Measurements from ENCODE around the gene CEP85. TPM values are rescaled to one million over a fixed set of nuclear protein-coding genes. Genes with fewer than 3 reads are reported as not detected.

Gene CEP85
- total RNA-seq, 6 experiments from 2014 or later: 4.9 to 8.6 (median 8.4) TPM

GRCh38 chr1:26213335-26213905 is 20.6 kb upstream of the CEP85 start:
- Mint-ChIP-seq H3K9me3 (no peaks in the 10 kb centered on the region), H3K27me3 (ENCODE audit: insufficient read depth) (peaks cover 23% of the 10 kb centered on the region), H3K27ac (no peak overlapping the region), H3K4me1 (ENCODE audit: low read depth) (no peaks in the 10 kb centered on the region), H3K36me3 (ENCODE audit: low read depth) (no peaks in the 10 kb centered on the region), H3K4me3 (no peak overlapping the region)
- DNase-seq: no peak
- TF ChIP-seq CTCF (IDR thresholded peaks at IDR 0.05): no peak

- Mint-ChIP-seq H3K27ac (no peak overlapping the region), H3K4me1 (ENCODE audit: low read depth) (no peaks in the 10 kb centered on the region), H3K9me3 (no peaks in the 10 kb centered on the region), H3K36me3 (ENCODE audit: low read depth) (no peaks in the 10 kb centered on the region), H3K4me3 (no peak overlapping the region), H3K27me3 (ENCODE audit: insufficient read depth) (peaks cover 33% of the 10 kb centered on the region)
- DNase-seq: no peak
- no peak for TF ChIP-seq CTCF (IDR thresholded peaks at IDR 0.05)
These were observed 18.8 kb upstream of the CEP85 start for GRCh38 chr1:26215246-26215645.

- no peak for DNase-seq
- Mint-ChIP-seq H3K27ac (no peak overlapping the region), H3K4me1 (ENCODE audit: low read depth) (no peaks in the 10 kb centered on the region), H3K9me3 (no peaks in the 10 kb centered on the region), H3K36me3 (ENCODE audit: low read depth) (no peaks in the 10 kb centered on the region), H3K27me3 (ENCODE audit: insufficient read depth) (peaks cover 46% of the 10 kb centered on the region), H3K4me3 (no peak overlapping the region)
- TF ChIP-seq CTCF (IDR thresholded peaks at IDR 0.05): no peak
These were observed 15.0 kb upstream of the CEP85 start for GRCh38 chr1:26218906-26219494.

- Mint-ChIP-seq H3K27ac (no peak overlapping the region), H3K4me3 (no peak overlapping the region), H3K9me3 (no peaks in the 10 kb centered on the region), H3K36me3 (ENCODE audit: low read depth) (no peaks in the 10 kb centered on the region), H3K27me3 (ENCODE audit: insufficient read depth) (peaks cover 54% of the 10 kb centered on the region), H3K4me1 (ENCODE audit: low read depth) (no peaks in the 10 kb centered on the region)
- DNase-seq: no peak
- TF ChIP-seq CTCF (IDR thresholded peaks at IDR 0.05): no peak
These were observed 13.6 kb upstream of the CEP85 start for GRCh38 chr1:26220199-26220912.

- Mint-ChIP-seq H3K4me3 (no peak overlapping the region), H3K27ac (no peak overlapping the region), H3K9me3 (no peaks in the 10 kb centered on the region), H3K4me1 (ENCODE audit: low read depth) (peaks cover 7% of the 10 kb centered on the region), H3K27me3 (ENCODE audit: insufficient read depth) (peaks cover 62% of the 10 kb centered on the region), H3K36me3 (ENCODE audit: low read depth) (no peaks in the 10 kb centered on the region)
- TF ChIP-seq CTCF (IDR thresholded peaks at IDR 0.05): no peak
- DNase-seq: no peak
These were observed 12.9 kb upstream of the CEP85 start for GRCh38 chr1:26221094-26221493.
